Activated B cell treated with CpG ODN at 0.5 μM for 24 hours (primary cell): ENCODE data around the gene NID2. TPM values are rescaled to one million over a fixed set of nuclear protein-coding genes. Genes with fewer than 3 reads are reported as not detected.
A peak's percentile ranks its signal among the peaks of the same experiment; 100 is the strongest.

Experiments
- ATAC-seq: fragments of 200-7000 bp; cut with Tn5 transposase; one replicate; pipeline ENCODE4 v1.10.0; 2021; ENCODE audit warnings: low read depth, mild to moderate bottlenecking, moderate library complexity
- CTCF ChIA-PET: fragments of 350-600 bp; sonication (Branson Sonifier 250); formaldehyde crosslinking; loops from one replicate; lab custom pipeline; 2021; ENCODE audit warnings: antibody characterized with exemption; lab: Charles Lee
- POLR2A ChIA-PET: fragments of 350-600 bp; sonication (Branson Sonifier 250); formaldehyde crosslinking; loops from one replicate; lab custom pipeline; 2021; ENCODE audit warnings: antibody characterized with exemption; lab: Charles Lee
- DNase-seq: peaks from one replicate; pipeline ENCODE4 v3.0.0; 2022
- H3K27ac Mint-ChIP-seq: one replicate; pipeline ENCODE4 v1.8.0; 2020; ENCODE audit warnings: mixed read lengths
- H3K27me3 Mint-ChIP-seq: one replicate; pipeline ENCODE4 v1.8.0; 2021; ENCODE audit warnings: mixed read lengths
- H3K36me3 Mint-ChIP-seq: one replicate; pipeline ENCODE4 v1.8.0; 2021; ENCODE audit warnings: low read depth, mixed read lengths
- H3K4me1 Mint-ChIP-seq: one replicate; pipeline ENCODE4 v1.8.0; 2021; ENCODE audit warnings: mixed read lengths
- H3K4me3 Mint-ChIP-seq: one replicate; pipeline ENCODE4 v1.8.0; 2020; ENCODE audit warnings: mild to moderate bottlenecking, mixed read lengths
- H3K9me3 Mint-ChIP-seq: one replicate; pipeline ENCODE4 v1.8.0; 2020; ENCODE audit warnings: mixed read lengths
- CTCF ChIP-seq: fragments of 200-600 bp; IDR thresholded peaks from one replicate; pipeline ENCODE4 v1.8.0; 2022; ENCODE audit warnings: antibody characterized with exemption, mild to moderate bottlenecking
- intact Hi-C: fragments of 100-400 bp; cut with micrococcal nuclease; formaldehyde crosslinking; loops from one replicate; pipeline ENCODE4 v1.15.1; 2024
- total RNA-seq: library from RNA; stranded (reverse); gene quantifications from 2 replicates; pipeline ENCODE4 v1.2.3, GENCODE V29; 2022

NID2 gene
- total RNA-seq, 1 donor from 2014 or later: not detected

- peaks cover 32% of the 10 kb centered on the region for H3K36me3 Mint-ChIP-seq
- peak; percentile 97 for ATAC-seq
- H3K27ac Mint-ChIP-seq: peak within 1 kb of the TSS; percentile 93
- intact Hi-C loops: loop anchor here (1.0 to 10.0 kb wide), 7 partner anchors 83 to 1164 kb away; partner anchors contain the start of genes DDHD1, FRMD6, GPR137C and TMX1
- POLR2A ChIA-PET: interaction anchor here (0.8 to 1.0 kb wide), 3 partner anchors 129 to 145 kb away, joined by 3 to 4 read pairs (median 3); partner anchors contain the start of gene GNG2
- no peak for TF ChIP-seq CTCF
- no peaks in the 10 kb centered on the region for H3K9me3 Mint-ChIP-seq
- peak; percentile 86 for DNase-seq
- CTCF ChIA-PET: interaction anchor here (3.3 kb wide), 1 partner anchor 10 kb away, joined by 10 read pairs; no protein-coding TSS in a partner anchor
- H3K4me3 Mint-ChIP-seq: peak within 1 kb of the TSS; percentile 98
- peaks cover 37% of the 10 kb centered on the region for H3K4me1 Mint-ChIP-seq
- H3K27me3 Mint-ChIP-seq: no peaks in the 10 kb centered on the region
Observed at GRCh38 chr14:51989293-51990234, 79.3 kb downstream of the NID2 start, which contains the start of gene RTRAF. Gene RTRAF (plus strand): TSS chr14:51989546. CDS start chr14:51989640, 94 bp downstream.

- Mint-ChIP-seq H3K27me3 (no peaks in the 10 kb centered on the region), H3K4me3 (peak overlapping the region; percentile 98), H3K36me3 (peaks cover 20% of the 10 kb centered on the region), H3K27ac (peak overlapping the region; percentile 93), H3K4me1 (peaks cover 28% of the 10 kb centered on the region), H3K9me3 (peaks cover 4% of the 10 kb centered on the region)
- TF ChIP-seq CTCF: no peak
- DNase-seq (no peak), ATAC-seq (no peak)
- intact Hi-C loops: no loop called here
- CTCF ChIA-PET: interaction anchor here (3.3 kb wide), 1 partner anchor 9 kb away, joined by 10 read pairs; no protein-coding TSS in a partner anchor
- POLR2A ChIA-PET: no interaction called here
Observed at GRCh38 chr14:51988221-51988620, 80.6 kb downstream of the NID2 start.

- ChIA-PET CTCF (interaction anchor here (1.2 to 4.7 kb wide), 5 partner anchors 15 to 698 kb away, joined by 4 to 42 read pairs (median 11); no protein-coding TSS in a partner anchor), POLR2A (no interaction called here)
- Mint-ChIP-seq H3K4me1 (peaks cover 6% of the 10 kb centered on the region), H3K27ac (no peak overlapping the region), H3K4me3 (no peak overlapping the region), H3K27me3 (no peaks in the 10 kb centered on the region), H3K9me3 (peaks cover 4% of the 10 kb centered on the region), H3K36me3 (no peaks in the 10 kb centered on the region)
- intact Hi-C loops: no loop called here
- ATAC-seq (no peak), DNase-seq (no peak)
- TF ChIP-seq CTCF: no peak
Observed at GRCh38 chr14:51981218-51981854, 87.5 kb downstream of the NID2 start.

GRCh38 chr14:51979088-51979709 is 89.7 kb downstream of the NID2 start:
- Mint-ChIP-seq H3K4me1 (peaks cover 6% of the 10 kb centered on the region), H3K27me3 (no peaks in the 10 kb centered on the region), H3K4me3 (no peak overlapping the region), H3K27ac (no peak overlapping the region), H3K36me3 (no peaks in the 10 kb centered on the region), H3K9me3 (peaks cover 4% of the 10 kb centered on the region)
- ChIA-PET CTCF (interaction anchor here (0.7 to 4.7 kb wide), 17 partner anchors 10 to 822 kb away, joined by 3 to 42 read pairs (median 5); partner anchors contain the start of genes GNG2, NID2 and RTRAF), POLR2A (no interaction called here)
- peak; percentile 37 for TF ChIP-seq CTCF
- ATAC-seq: peak; percentile 75
- peak; percentile 68 for DNase-seq
- intact Hi-C loops: loop anchor here (1.0 to 5.0 kb wide), 7 partner anchors 37 to 696 kb away; partner anchors contain the start of gene GNG2
